Measurements from ENCODE around the gene KCNJ6. TPM values are rescaled to one million over a fixed set of nuclear protein-coding genes. Genes with fewer than 3 reads are reported as not detected.
"Not testable (repeated sequence)": the region's sequence is repeated elsewhere in the genome, so short reads cannot be mapped to it uniquely, and the experiment has no call there.

Gene KCNJ6
- total RNA-seq, 2 experiments from 2014 or later: not detected

DNA sequence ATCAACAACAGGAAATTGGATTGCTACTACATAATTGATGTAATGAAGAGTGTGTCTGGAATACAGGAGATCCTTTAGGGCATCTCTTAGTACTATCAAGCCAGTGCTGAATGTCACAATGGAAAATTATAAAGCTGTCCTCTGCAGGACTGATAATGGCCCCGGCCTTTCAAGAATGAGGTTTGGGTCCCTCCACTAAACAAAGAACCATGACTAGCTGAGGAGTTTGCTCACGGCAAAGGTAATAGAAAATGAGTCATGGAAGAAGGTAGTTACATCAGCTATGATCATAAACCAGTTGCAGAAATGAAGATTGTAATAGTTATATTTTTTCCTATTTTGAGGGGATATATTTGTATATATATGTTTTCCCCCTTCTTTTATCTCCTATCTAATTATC is 145.8 kb downstream of the KCNJ6 start:
- no peak overlapping the region for H3K4me3 Mint-ChIP-seq
- H3K27me3 Mint-ChIP-seq: peaks cover 7% of the 10 kb centered on the region
- CTCF ChIA-PET: no interaction called here
- no peaks in the 10 kb centered on the region for H3K4me1 Mint-ChIP-seq (ENCODE audit: low read depth)
- DNase-seq: no peak
- intact Hi-C loops (cut with micrococcal nuclease): no loop called here
- H3K36me3 Mint-ChIP-seq: no peaks in the 10 kb centered on the region
- no peak overlapping the region for H3K27ac Mint-ChIP-seq
- POLR2A ChIA-PET: no interaction called here
- no peaks in the 10 kb centered on the region for H3K9me3 Mint-ChIP-seq

GRCh38 chr21:37769656-37770055 is 146.6 kb downstream of the KCNJ6 start:
- ChIA-PET POLR2A (no interaction called here), CTCF (no interaction called here)
- intact Hi-C loops (cut with micrococcal nuclease): no loop called here
- H3K36me3 Mint-ChIP-seq: no peaks in the 10 kb centered on the region
- peaks cover 7% of the 10 kb centered on the region for H3K27me3 Mint-ChIP-seq
- no peak overlapping the region for H3K4me3 Mint-ChIP-seq
- no peaks in the 10 kb centered on the region for H3K9me3 Mint-ChIP-seq
- no peaks in the 10 kb centered on the region for H3K4me1 Mint-ChIP-seq (ENCODE audit: low read depth)
- no peak overlapping the region for H3K27ac Mint-ChIP-seq
- no peak for DNase-seq

- Mint-ChIP-seq H3K4me3 (no peak overlapping the region), H3K36me3 (no peaks in the 10 kb centered on the region)
Measured at GRCh38 chr21:37767984-37768383, 148.3 kb downstream of the KCNJ6 start.

DNA sequence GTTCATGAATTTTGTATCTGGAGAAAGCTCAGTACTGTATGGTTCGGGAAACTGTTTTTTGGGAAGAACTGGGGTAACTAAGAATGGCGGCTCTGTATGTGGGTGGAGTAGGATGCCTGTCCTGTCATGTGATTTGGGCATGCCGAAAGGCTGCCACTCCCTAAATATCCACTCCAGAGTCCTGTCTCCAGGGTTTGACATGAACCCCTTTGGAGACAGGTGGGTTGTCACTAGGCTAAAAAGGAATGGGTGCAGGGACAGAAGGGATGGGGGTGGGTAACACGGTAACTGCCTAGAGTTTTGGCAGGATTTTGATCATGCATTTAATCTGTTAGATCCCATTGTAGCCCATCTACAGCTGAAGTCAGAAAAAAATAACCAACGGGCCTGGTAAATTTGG is 150.1 kb downstream of the KCNJ6 start:
- H3K4me1 Mint-ChIP-seq (ENCODE audit: low read depth): no peaks in the 10 kb centered on the region
- no peaks in the 10 kb centered on the region for H3K9me3 Mint-ChIP-seq
- DNase-seq: no peak
- H3K4me3 Mint-ChIP-seq: no peak overlapping the region
- ChIA-PET POLR2A (interaction anchor here (0.6 kb wide), 1 partner anchor 25 kb away, joined by 3 read pairs; no protein-coding TSS in a partner anchor), CTCF (interaction anchor here (0.6 to 0.8 kb wide), 2 partner anchors 25 to 55 kb away, joined by 3 to 7 read pairs; no protein-coding TSS in a partner anchor)
- intact Hi-C loops (cut with micrococcal nuclease): no loop called here
- peaks cover 7% of the 10 kb centered on the region for H3K27me3 Mint-ChIP-seq
- H3K36me3 Mint-ChIP-seq: no peaks in the 10 kb centered on the region
- no peak overlapping the region for H3K27ac Mint-ChIP-seq

More at GRCh38 chr21:37767984-37768383, 148.3 kb downstream of the KCNJ6 start:
- ChIA-PET CTCF (interaction anchor here (0.6 kb wide), 1 partner anchor 477 kb away, joined by 3 read pairs; no protein-coding TSS in a partner anchor), POLR2A (no interaction called here)
- Mint-ChIP-seq H3K27ac (no peak overlapping the region), H3K9me3 (no peaks in the 10 kb centered on the region), H3K27me3 (peaks cover 7% of the 10 kb centered on the region), H3K4me1 (ENCODE audit: low read depth) (no peaks in the 10 kb centered on the region)
- intact Hi-C loops (cut with micrococcal nuclease): no loop called here
- DNase-seq: no peak

DNA sequence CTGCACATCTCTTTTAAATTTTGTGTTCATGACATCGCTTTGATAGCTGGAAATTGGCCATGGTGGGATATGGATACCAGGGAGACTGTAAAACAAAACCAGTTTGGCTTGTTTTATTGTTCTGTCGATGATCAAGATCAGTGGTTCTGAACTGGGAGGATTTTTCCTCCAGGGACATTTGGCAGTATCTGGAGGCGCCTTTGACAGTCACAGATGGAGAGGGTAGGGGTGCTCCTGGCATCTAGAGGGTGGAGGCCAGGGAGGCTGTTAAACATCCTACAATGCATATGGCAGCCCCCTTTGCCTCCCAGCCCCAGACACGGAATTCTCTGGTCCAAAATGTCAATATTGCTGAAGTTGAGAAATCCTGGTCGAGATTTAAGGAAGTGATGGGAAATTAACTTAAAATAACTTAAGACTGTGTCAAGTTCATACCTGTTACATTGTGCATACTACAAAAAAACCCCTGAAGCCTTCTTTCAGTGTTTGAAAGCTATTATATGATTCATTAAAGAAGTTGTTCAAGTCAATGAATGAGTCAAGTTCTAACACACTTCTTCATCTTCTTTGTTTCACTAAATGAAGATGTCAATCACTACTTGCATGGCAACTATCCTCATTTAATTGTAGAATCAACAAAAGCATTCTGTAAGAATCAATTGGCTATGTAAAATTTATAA is 150.9 kb downstream of the KCNJ6 start:
- no peak for DNase-seq
- Mint-ChIP-seq H3K27ac (no peak overlapping the region), H3K27me3 (peaks cover 7% of the 10 kb centered on the region), H3K36me3 (no peaks in the 10 kb centered on the region), H3K9me3 (no peaks in the 10 kb centered on the region), H3K4me1 (ENCODE audit: low read depth) (no peaks in the 10 kb centered on the region), H3K4me3 (no peak overlapping the region)
- ChIA-PET POLR2A (no interaction called here), CTCF (no interaction called here)
- intact Hi-C loops (cut with micrococcal nuclease): no loop called here

DNA sequence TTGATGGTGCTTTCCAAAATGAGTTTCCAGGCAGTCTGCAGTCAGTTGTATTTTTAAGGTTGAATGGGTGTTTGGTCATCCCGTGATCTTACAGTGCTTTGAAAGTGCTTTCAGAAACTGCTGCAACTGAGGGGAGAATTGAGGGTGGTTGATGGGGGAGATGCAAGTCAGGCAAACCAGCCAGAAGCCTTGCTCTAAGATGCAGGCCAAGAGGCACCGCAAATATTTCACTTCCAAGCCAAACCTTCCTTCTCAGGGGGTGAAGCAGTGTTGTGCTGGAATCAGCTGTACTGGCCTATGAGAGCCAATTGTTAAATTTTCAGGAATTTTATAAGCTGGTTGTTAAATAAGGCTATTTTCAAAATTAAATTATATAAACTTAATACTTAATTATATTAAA is 151.6 kb downstream of the KCNJ6 start:
- Mint-ChIP-seq H3K36me3 (no peaks in the 10 kb centered on the region), H3K4me3 (no peak overlapping the region), H3K9me3 (no peaks in the 10 kb centered on the region), H3K27ac (no peak overlapping the region), H3K27me3 (peaks cover 7% of the 10 kb centered on the region), H3K4me1 (ENCODE audit: low read depth) (no peaks in the 10 kb centered on the region)
- ChIA-PET CTCF (interaction anchor here (1.0 kb wide), 1 partner anchor 16 kb away, joined by 3 read pairs; no protein-coding TSS in a partner anchor), POLR2A (no interaction called here)
- no peak for DNase-seq
- intact Hi-C loops (cut with micrococcal nuclease): no loop called here

- intact Hi-C loops (cut with micrococcal nuclease): no loop called here
- Mint-ChIP-seq H3K36me3 (no peaks in the 10 kb centered on the region), H3K4me1 (ENCODE audit: low read depth) (no peaks in the 10 kb centered on the region), H3K9me3 (no peaks in the 10 kb centered on the region), H3K27ac (no peak overlapping the region), H3K27me3 (peaks cover 4% of the 10 kb centered on the region), H3K4me3 (no peak overlapping the region)
- CTCF ChIA-PET: no interaction called here
- DNase-seq: no peak
- POLR2A ChIA-PET: no interaction called here
Measured at GRCh38 chr21:37763298-37763697, 153.0 kb downstream of the KCNJ6 start.

- intact Hi-C loops (cut with micrococcal nuclease): no loop called here
- Mint-ChIP-seq H3K27ac (no peak overlapping the region), H3K27me3 (peaks cover 4% of the 10 kb centered on the region), H3K4me3 (no peak overlapping the region), H3K4me1 (ENCODE audit: low read depth) (no peaks in the 10 kb centered on the region), H3K9me3 (no peaks in the 10 kb centered on the region), H3K36me3 (no peaks in the 10 kb centered on the region)
- no peak for DNase-seq
- POLR2A ChIA-PET: no interaction called here
- CTCF ChIA-PET: no interaction called here
Measured at GRCh38 chr21:37762606-37763005, 153.7 kb downstream of the KCNJ6 start.

DNA sequence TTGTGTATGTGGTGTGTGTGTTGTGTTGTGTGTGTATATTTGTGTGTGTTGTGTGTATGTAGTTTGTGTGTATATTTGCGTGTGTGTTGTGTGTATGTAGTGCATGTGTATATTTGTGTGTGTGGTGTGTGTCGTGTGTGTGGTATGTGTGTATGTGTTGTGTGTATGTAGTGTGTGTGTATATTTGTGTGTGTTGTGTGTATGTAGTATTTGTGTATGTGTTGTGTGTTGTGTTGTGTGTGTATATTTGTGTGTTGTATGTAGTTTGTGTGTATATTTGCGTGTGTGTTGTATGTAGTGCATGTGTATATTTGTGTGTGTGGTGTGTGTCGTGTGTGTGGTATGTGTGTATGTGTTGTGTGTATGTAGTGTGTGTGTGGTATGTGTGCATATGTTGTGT is 154.9 kb downstream of the KCNJ6 start:
- CTCF ChIA-PET; POLR2A ChIA-PET; H3K27ac Mint-ChIP-seq; H3K4me3 Mint-ChIP-seq; H3K27me3 Mint-ChIP-seq; H3K36me3 Mint-ChIP-seq; DNase-seq; H3K9me3 Mint-ChIP-seq; H3K4me1 Mint-ChIP-seq (ENCODE audit: low read depth); intact Hi-C loops (cut with micrococcal nuclease): not testable (repeated sequence)

- no peaks in the 10 kb centered on the region for H3K9me3 Mint-ChIP-seq
- H3K27ac Mint-ChIP-seq: no peak overlapping the region
- DNase-seq: no peak
- no peaks in the 10 kb centered on the region for H3K4me1 Mint-ChIP-seq (ENCODE audit: low read depth)
- H3K4me3 Mint-ChIP-seq: no peak overlapping the region
- no peaks in the 10 kb centered on the region for H3K27me3 Mint-ChIP-seq
- POLR2A ChIA-PET: no interaction called here
- no peaks in the 10 kb centered on the region for H3K36me3 Mint-ChIP-seq
- CTCF ChIA-PET: interaction anchor here (0.9 to 1.2 kb wide), 2 partner anchors 14 to 367 kb away, joined by 4 read pairs; no protein-coding TSS in a partner anchor
- intact Hi-C loops (cut with micrococcal nuclease): no loop called here
Measured at GRCh38 chr21:37759777-37760176, 156.5 kb downstream of the KCNJ6 start.

DNA sequence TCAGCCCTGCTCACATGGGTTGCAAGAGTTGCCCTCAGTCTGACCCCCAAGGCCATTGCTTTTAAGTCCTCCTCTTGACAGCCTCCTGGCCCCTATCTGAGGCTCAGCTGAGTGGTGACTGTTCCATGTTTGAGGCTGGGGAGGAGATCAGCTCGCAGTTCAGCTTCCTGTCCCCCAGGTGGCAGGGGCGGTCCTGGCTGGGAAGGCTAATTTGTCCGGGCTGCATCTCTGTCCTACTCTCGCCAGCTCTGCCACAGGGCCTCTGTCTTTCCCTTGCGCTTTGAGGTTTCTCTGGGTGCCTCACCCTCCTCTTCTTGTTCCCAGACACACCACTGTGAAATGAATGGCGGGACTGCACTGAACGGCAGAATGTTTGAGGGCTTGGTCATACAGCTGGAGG is 157.3 kb downstream of the KCNJ6 start:
- Mint-ChIP-seq H3K9me3 (no peaks in the 10 kb centered on the region), H3K27me3 (no peaks in the 10 kb centered on the region), H3K36me3 (no peaks in the 10 kb centered on the region), H3K27ac (no peak overlapping the region), H3K4me1 (ENCODE audit: low read depth) (no peaks in the 10 kb centered on the region), H3K4me3 (no peak overlapping the region)
- intact Hi-C loops (cut with micrococcal nuclease): no loop called here
- peak; percentile 12 for DNase-seq
- ChIA-PET POLR2A (no interaction called here), CTCF (interaction anchor here (0.9 to 1.2 kb wide), 2 partner anchors 15 to 368 kb away, joined by 4 read pairs; no protein-coding TSS in a partner anchor)

DNA sequence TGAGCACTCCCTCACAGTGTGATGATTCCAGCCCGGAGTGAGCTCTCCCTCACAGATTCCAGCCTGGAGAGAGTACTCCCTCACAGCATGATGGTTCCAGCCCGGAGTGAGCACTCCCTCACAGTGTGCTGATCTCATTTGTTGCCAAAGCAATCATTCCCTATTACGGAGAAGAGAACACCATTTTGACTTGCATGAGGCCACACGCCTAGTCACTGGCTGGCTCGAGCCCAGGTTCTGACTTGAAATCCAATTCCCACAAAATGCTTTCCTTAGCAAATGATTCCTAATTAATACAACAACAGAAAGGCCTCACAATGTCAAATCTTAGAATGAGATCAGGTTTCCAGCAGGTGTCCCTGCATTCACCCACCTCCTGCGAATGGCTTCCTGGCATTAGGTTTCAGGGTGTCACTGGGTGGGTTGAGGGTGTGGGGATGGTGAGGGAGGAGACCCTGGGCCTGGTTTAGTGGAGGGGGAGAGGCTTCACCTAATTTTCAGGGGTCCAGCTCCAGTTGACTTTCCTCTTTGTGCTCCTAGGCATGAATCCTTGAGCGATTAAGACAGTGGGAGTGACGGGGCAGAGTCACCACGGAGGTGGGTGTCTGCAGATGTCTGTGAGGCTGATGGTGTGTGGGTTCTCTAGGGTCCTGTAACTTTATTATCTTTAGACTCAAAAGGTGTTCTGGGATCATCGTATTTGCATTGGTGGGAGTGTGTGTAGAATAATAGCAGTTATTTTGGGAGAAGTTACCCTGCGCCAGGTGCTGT is 158.5 kb downstream of the KCNJ6 start:
- intact Hi-C loops (cut with micrococcal nuclease): no loop called here
- no peak overlapping the region for H3K27ac Mint-ChIP-seq
- no peak for DNase-seq
- no peaks in the 10 kb centered on the region for H3K4me1 Mint-ChIP-seq (ENCODE audit: low read depth)
- CTCF ChIA-PET: no interaction called here
- POLR2A ChIA-PET: no interaction called here
- H3K9me3 Mint-ChIP-seq: no peaks in the 10 kb centered on the region
- no peaks in the 10 kb centered on the region for H3K27me3 Mint-ChIP-seq
- H3K4me3 Mint-ChIP-seq: no peak overlapping the region
- H3K36me3 Mint-ChIP-seq: no peaks in the 10 kb centered on the region

- no peak for DNase-seq
- H3K27ac Mint-ChIP-seq: no peak overlapping the region
- intact Hi-C loops (cut with micrococcal nuclease): no loop called here
- no peaks in the 10 kb centered on the region for H3K9me3 Mint-ChIP-seq
- ChIA-PET POLR2A (no interaction called here), CTCF (no interaction called here)
- H3K36me3 Mint-ChIP-seq: no peaks in the 10 kb centered on the region
- no peaks in the 10 kb centered on the region for H3K4me1 Mint-ChIP-seq (ENCODE audit: low read depth)
- H3K27me3 Mint-ChIP-seq: peaks cover 2% of the 10 kb centered on the region
- no peak overlapping the region for H3K4me3 Mint-ChIP-seq
Measured at GRCh38 chr21:37753122-37753599, 163.1 kb downstream of the KCNJ6 start.
